SK-N-MC (cell line): ENCODE results near the gene ZBTB17.
"Not testable (repeated sequence)": the region's sequence is repeated elsewhere in the genome, so short reads cannot be mapped to it uniquely, and the experiment has no call there.

Experiments used
- EZH2 ChIP-seq: fragments of 200-600 bp; sonication (generic); IDR thresholded peaks from one replicate; pipeline ENCODE4 v1.6.1; 2017; ENCODE audit warnings: antibody characterized with exemption
- POLR2AphosphoS5 ChIP-seq: IDR thresholded peaks from 2 replicates; pipeline ENCODE4 v1.6.1; 2012; ENCODE audit warnings: mild to moderate bottlenecking, low read depth, low read length, borderline replicate concordance

DNA sequence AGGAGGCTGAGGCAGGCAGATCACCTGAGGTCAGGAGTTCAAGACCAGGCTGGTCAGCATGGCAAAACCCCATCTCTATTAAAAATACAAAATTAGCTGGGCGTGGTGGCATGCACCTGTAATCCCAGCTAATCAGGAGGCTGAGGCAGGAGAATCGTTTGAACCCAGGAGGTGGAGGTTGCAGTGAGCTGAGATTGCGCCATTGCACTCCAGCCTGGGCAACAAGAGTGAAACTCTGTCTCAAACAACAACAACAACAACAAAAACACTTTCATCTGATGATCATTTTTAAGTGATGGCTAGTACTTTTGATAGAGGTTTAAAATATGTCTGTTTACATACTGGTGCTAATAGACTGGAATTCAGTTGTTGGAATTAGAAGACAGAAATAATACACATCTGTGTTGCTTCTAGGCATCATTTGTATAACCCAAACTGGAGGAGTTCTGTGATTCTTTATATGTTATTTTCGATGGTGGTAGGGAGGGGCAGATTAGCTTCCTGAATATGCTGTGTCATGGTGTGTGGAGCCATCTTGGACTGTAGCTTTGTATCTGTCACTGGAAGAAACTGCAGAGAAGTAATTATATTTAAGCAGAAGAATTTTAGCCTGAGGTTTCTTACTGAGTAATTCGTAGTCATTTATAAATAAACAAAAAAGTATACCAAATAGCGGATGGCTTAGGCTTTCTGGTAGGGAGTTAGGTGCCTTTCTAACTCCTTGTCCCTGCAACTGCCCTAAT, 82.9 kb downstream of the ZBTB17 start:
- not testable (repeated sequence) for TF ChIP-seq POLR2AphosphoS5, EZH2
